Endothelial cell of umbilical vein (primary cell): Measurements from ENCODE around the gene DGCR8. TPM values are rescaled to one million over a fixed set of nuclear protein-coding genes. Genes with fewer than 3 reads are reported as not detected.

ENCODE experiments used
- BruUV-seq: library from RNA; stranded (reverse); fragments of 400-500 nt; replicated peaks from 2 replicates; lab custom pipeline; 2021; lab: Mats Ljungman, UMichigan
- CTCF ChIA-PET: fragments of 300-600, 350-600 bp; sonication (Branson Sonifier 250); formaldehyde crosslinking; loops from one replicate; lab custom pipeline; 2021; ENCODE audit warnings: antibody characterized with exemption, inconsistent platforms; lab: Charles Lee
- POLR2A ChIA-PET: fragments of 300-600, 350-600 bp; sonication (Branson Sonifier 250); formaldehyde crosslinking; loops from one replicate; lab custom pipeline; 2021; ENCODE audit warnings: antibody characterized with exemption, inconsistent platforms; lab: Charles Lee
- DNase-seq: peaks from one replicate; pipeline ENCODE4 v3.0.0-alpha.2; 2011; ENCODE audit warnings: low read depth, low spot score
- FAIRE-seq: peaks from 2 replicates; lab custom pipeline; 2011; peaks lifted over from hg19 to GRCh38; lab: Jason Lieb, UNC
- H2AFZ ChIP-seq: 2 replicates; pipeline ENCODE4 v1.6.0; 2012; ENCODE audit warnings: low read depth, low read length, control low read depth, inconsistent platforms
- H3K27ac ChIP-seq: 2 replicates; pipeline ENCODE4 v1.5.1; 2011; ENCODE audit warnings: low read depth, mild to moderate bottlenecking, control low read depth, low read length, moderate library complexity; ENCODE audit not compliant: insufficient read depth
- H3K27me3 ChIP-seq, 2 experiments: 2 replicates each; pipeline versions ENCODE4 v1.6.0 to v1.6.1; 2011; ENCODE audit warnings: low read length in 2 of 2, mixed read lengths in 1 of 2; ENCODE audit not compliant: control insufficient read depth in 2 of 2, insufficient read depth in 2 of 2
- H3K36me3 ChIP-seq, 2 experiments: 2 replicates in 1 of 2; 3 replicates in 1 of 2; pipeline ENCODE4 v1.5.1; 2011; ENCODE audit warnings: low read length in 2 of 2, mild to moderate bottlenecking in 1 of 2, moderate library complexity in 1 of 2; ENCODE audit not compliant: control insufficient read depth in 2 of 2, insufficient read depth in 2 of 2; ENCODE audit errors: extremely low read depth in 1 of 2
- H3K4me1 ChIP-seq: 3 replicates; pipeline ENCODE4 v1.5.1; 2011; ENCODE audit warnings: mild to moderate bottlenecking, low read length; ENCODE audit not compliant: control insufficient read depth, insufficient read depth; ENCODE audit errors: extremely low read depth
- H3K4me2 ChIP-seq: 2 replicates; pipeline ENCODE4 v1.6.1; 2011; ENCODE audit warnings: low read length, control low read depth, mixed read lengths; ENCODE audit not compliant: insufficient read depth
- H3K4me3 ChIP-seq, 3 experiments: fragments of 200-600 bp in 1 of 3; sonication (generic), shearing (Covaris generic) in 1 of 3; replicated peaks in 1 of 3; 2 replicates each; pipeline ENCODE4 v1.5.1; 2011 to 2016; ENCODE audit warnings: control low read depth in 3 of 3, low read length in 3 of 3, mild to moderate bottlenecking in 2 of 3, inconsistent platforms in 1 of 3, low read depth in 1 of 3, moderate library complexity in 1 of 3; ENCODE audit not compliant: insufficient read depth in 1 of 3
- H3K79me2 ChIP-seq: 2 replicates; pipeline ENCODE4 v1.6.0; 2012; ENCODE audit warnings: low read length, inconsistent platforms; ENCODE audit not compliant: control insufficient read depth, insufficient read depth
- H3K9ac ChIP-seq: replicated peaks from 2 replicates; pipeline ENCODE3; 2011; ENCODE audit warnings: low read length, control low read depth; ENCODE audit not compliant: insufficient read depth; ENCODE audit errors: extremely low read depth
- H3K9me1 ChIP-seq: replicated peaks from 3 replicates; pipeline ENCODE4 v1.6.0; 2011; ENCODE audit warnings: mild to moderate bottlenecking, low read length; ENCODE audit not compliant: control insufficient read depth, insufficient read depth; ENCODE audit errors: extremely low read depth
- H3K9me3 ChIP-seq: replicated peaks from 2 replicates; pipeline ENCODE4 v1.5.1; 2012; ENCODE audit warnings: low read length, inconsistent platforms; ENCODE audit not compliant: control insufficient read depth, insufficient read depth
- H4K20me1 ChIP-seq: replicated peaks from 2 replicates; pipeline ENCODE3; 2011; ENCODE audit warnings: mild to moderate bottlenecking, low read length; ENCODE audit not compliant: control insufficient read depth, insufficient read depth; ENCODE audit errors: extremely low read depth
- CTCF ChIP-seq, 2 donors: IDR thresholded peaks; 1 replicate in 1 of 2; 2 replicates in 1 of 2; pipeline ENCODE4 v1.5.1; 2011; ENCODE audit warnings: low read length in 2 of 2, mild to moderate bottlenecking in 2 of 2, moderate library complexity in 2 of 2, control low read depth in 1 of 2, inconsistent platforms in 1 of 2, low read depth in 1 of 2; ENCODE audit not compliant: insufficient read depth in 1 of 2; ENCODE audit errors: extremely low read depth in 1 of 2
- EZH2 ChIP-seq: IDR thresholded peaks from 2 replicates; pipeline ENCODE4 v1.6.1; 2012; ENCODE audit warnings: borderline replicate concordance, low read depth, mild to moderate bottlenecking, moderate library complexity, low read length, inconsistent platforms; ENCODE audit not compliant: severe bottlenecking
- FOS ChIP-seq: IDR thresholded peaks from 2 replicates; pipeline ENCODE4 v1.6.1; 2011; ENCODE audit warnings: mild to moderate bottlenecking, low read length, moderate library complexity, borderline replicate concordance; ENCODE audit not compliant: insufficient read depth
- GATA2 ChIP-seq: IDR thresholded peaks from 2 replicates; pipeline ENCODE4 v1.7.0; 2011; ENCODE audit warnings: low read depth, mild to moderate bottlenecking, moderate library complexity, mixed read lengths, low read length; ENCODE audit not compliant: insufficient read length, insufficient read depth
- JUN ChIP-seq: IDR thresholded peaks from 2 replicates; pipeline ENCODE4 v1.6.1; 2011; ENCODE audit warnings: borderline replicate concordance, low read depth; ENCODE audit not compliant: insufficient read length, insufficient read depth
- MAX ChIP-seq: IDR thresholded peaks from 2 replicates; pipeline ENCODE4 v1.6.1; 2011; ENCODE audit not compliant: insufficient read depth, insufficient read length
- MYC ChIP-seq: IDR thresholded peaks from one replicate; pipeline ENCODE4 v1.6.1; 2011; ENCODE audit warnings: mild to moderate bottlenecking, low read depth, low read length
- POLR2A ChIP-seq: IDR thresholded peaks from 2 replicates; pipeline ENCODE4 v1.6.1; 2012; ENCODE audit warnings: low read depth, mild to moderate bottlenecking, control low read depth, low read length
- POLR2AphosphoS5 ChIP-seq: IDR thresholded peaks from 2 replicates; pipeline ENCODE4 v1.6.1; 2012; ENCODE audit warnings: low read depth, mild to moderate bottlenecking, control low read depth, low read length, moderate library complexity; ENCODE audit not compliant: insufficient read depth
- dilution Hi-C: fragments of 300-500 bp; cut with MboI; formaldehyde crosslinking; loops from one replicate; pipeline ENCODE4 v1.15.0; 2019; ENCODE audit warnings: low sequenced_read_pairs; ENCODE audit not compliant: extremely low pct_ligation_motif_present
- intact Hi-C: fragments of 100-400 bp; cut with micrococcal nuclease; formaldehyde crosslinking; loops from one replicate; pipeline ENCODE4 v1.10.0; 2022
- polyA plus RNA-seq, 4 experiments: library from polyadenylated mRNA; depleted of rRNA in 3 of 4; stranded (reverse) in 3 of 4; unstranded in 1 of 4; fragments of >200 nt; gene quantifications; 2 replicates each; pipeline versions ENCODE4 v1.2.1 to v1.2.3, GENCODE V29; 2011 to 2012; ENCODE audit warnings: missing spikeins in 1 of 4
- total RNA-seq: library from RNA; stranded (reverse); gene quantifications from 2 replicates; pipeline ENCODE4 v1.2.3, GENCODE V29; 2021

The DGCR8 gene
- total and polyA plus RNA-seq, 2 donors (not counting 3 experiments of a cell fraction or from before 2014, with no cell fraction given) = 32.7 to 64.2 TPM

- TF ChIP-seq JUN (no peak), POLR2A (no peak), CTCF (IDR thresholded peaks at IDR 0.05; ENCODE audit: extremely low read depth in 1 of 2, insufficient read depth in 1 of 2, low read depth in 1 of 2, low read length in 2 of 2) (no peak), FOS (no peak), POLR2AphosphoS5 (no peak), MYC (no peak), GATA2 (no peak), EZH2 (no peak), MAX (no peak)
- CTCF ChIA-PET = interaction anchor here (0.9 kb wide), 1 partner anchor 18 kb away, joined by 3 read pairs; no protein-coding TSS in a partner anchor
- dilution Hi-C loops (no loop called here), intact Hi-C loops (no loop called here)
- Histone ChIP-seq H3K4me1 (peaks cover 9% of the 10 kb centered on the region), H3K9me1 (no peaks in the 10 kb centered on the region), H3K79me2 (peaks cover 79% of the 10 kb centered on the region), H3K4me2 (no peak overlapping the region), H3K27me3 (no peaks in the 10 kb centered on the region), H3K9me3 (no peaks in the 10 kb centered on the region), H3K36me3 (peaks cover 46 to 62% of the 10 kb centered on the region in 2 experiments), H3K4me3 (no peak overlapping the region), H3K9ac (no peak overlapping the region), H2AFZ (no peak overlapping the region), H3K27ac (no peak overlapping the region), H4K20me1 (peaks cover 2% of the 10 kb centered on the region)
- no peak for FAIRE-seq
- POLR2A ChIA-PET = no interaction called here
- DNase-seq = no peak
- BruUV-seq = no TSS peak
These were observed 7.5 kb downstream of the DGCR8 start for GRCh38 chr22:20087319-20088262.
